ENCODE data around the gene MRPL57. TPM values are rescaled to one million over a fixed set of nuclear protein-coding genes. Genes with fewer than 3 reads are reported as not detected.
"Not testable (repeated sequence)": the region's sequence is repeated elsewhere in the genome, so short reads cannot be mapped to it uniquely, and the experiment has no call there.

The MRPL57 gene
- total RNA-seq, 4 donors from 2014 or later: 10.1 to 24.3 (median 15.5) TPM

- no peaks in the 10 kb centered on the region for H3K4me1 ChIP-seq
- H3K27ac ChIP-seq: no peak overlapping the region
- H3K9me3 ChIP-seq: no peaks in the 10 kb centered on the region
Observed at GRCh38 chr13:21219036-21219381, 42.6 kb downstream of the MRPL57 start.

GRCh38 chr13:21219716-21220115 lies 43.3 kb downstream of the MRPL57 start:
- H3K9me3 ChIP-seq, H3K4me3 ChIP-seq, H3K4me1 ChIP-seq, H3K27ac ChIP-seq, DNase-seq, H3K36me3 ChIP-seq, H3K27me3 ChIP-seq: not testable (repeated sequence)

More at GRCh38 chr13:21219036-21219381, 42.6 kb downstream of the MRPL57 start:
- no peaks in the 10 kb centered on the region for H3K27me3 ChIP-seq
- H3K4me3 ChIP-seq: no peak overlapping the region
- no peak for TF ChIP-seq POLR2A (IDR thresholded peaks at IDR 0.05)
- no peak for TF ChIP-seq CTCF (IDR thresholded peaks at IDR 0.05)
- H3K36me3 ChIP-seq: no peaks in the 10 kb centered on the region
- DNase-seq: no peak

- no peaks in the 10 kb centered on the region for H3K9me3 ChIP-seq
- H3K27ac ChIP-seq: no peak overlapping the region
- no peak for TF ChIP-seq POLR2A (IDR thresholded peaks at IDR 0.05)
- no peak for TF ChIP-seq CTCF (IDR thresholded peaks at IDR 0.05)
- H3K27me3 ChIP-seq: no peaks in the 10 kb centered on the region
- H3K4me1 ChIP-seq: no peaks in the 10 kb centered on the region
- DNase-seq: no peak
- no peak overlapping the region for H3K4me3 ChIP-seq
- H3K36me3 ChIP-seq: no peaks in the 10 kb centered on the region
Observed at GRCh38 chr13:21221268-21221667, 44.8 kb downstream of the MRPL57 start.

- no peak for DNase-seq
- H3K9me3 ChIP-seq: no peaks in the 10 kb centered on the region
- H3K36me3 ChIP-seq: no peaks in the 10 kb centered on the region
- TF ChIP-seq CTCF (IDR thresholded peaks at IDR 0.05) (no peak), POLR2A (IDR thresholded peaks at IDR 0.05) (no peak)
- no peaks in the 10 kb centered on the region for H3K27me3 ChIP-seq
- H3K4me3 ChIP-seq: no peak overlapping the region
- no peak overlapping the region for H3K27ac ChIP-seq
- no peaks in the 10 kb centered on the region for H3K4me1 ChIP-seq
Observed at GRCh38 chr13:21225082-21225481, 48.6 kb downstream of the MRPL57 start.

GRCh38 chr13:21225841-21226581 lies 49.6 kb downstream of the MRPL57 start:
- Histone ChIP-seq H3K27me3 (no peaks in the 10 kb centered on the region), H3K4me1 (no peaks in the 10 kb centered on the region), H3K9me3 (no peaks in the 10 kb centered on the region), H3K27ac (no peak overlapping the region), H3K36me3 (no peaks in the 10 kb centered on the region), H3K4me3 (no peak overlapping the region)
- TF ChIP-seq CTCF (IDR thresholded peaks at IDR 0.05): no peak
- no peak for TF ChIP-seq POLR2A (IDR thresholded peaks at IDR 0.05)
- no peak for DNase-seq

GRCh38 chr13:21227917-21228316 lies 51.5 kb downstream of the MRPL57 start:
- no peak overlapping the region for H3K4me3 ChIP-seq
- no peak overlapping the region for H3K27ac ChIP-seq
- no peaks in the 10 kb centered on the region for H3K9me3 ChIP-seq
- no peaks in the 10 kb centered on the region for H3K36me3 ChIP-seq
- H3K4me1 ChIP-seq: no peaks in the 10 kb centered on the region
- no peaks in the 10 kb centered on the region for H3K27me3 ChIP-seq
- DNase-seq: no peak
- TF ChIP-seq POLR2A (IDR thresholded peaks at IDR 0.05): no peak
- no peak for TF ChIP-seq CTCF (IDR thresholded peaks at IDR 0.05)

Small RNA genes within 50 kb of the gene (small RNA-seq; reads per million reads assigned to genes)
- 0 reads per million in 2 donors for gene AL158032.1
- gene RF00086: 0 reads per million in 2 donors

Other genes with a start within 250 kb of the MRPL57 start
- 1 to 10 TPM; 3.7 to 9.9 (median 6.5) TPM for gene LATS2, start 115.1 kb upstream of the MRPL57 start, total RNA-seq
- gene SAP18, start 36.5 kb upstream of the MRPL57 start, total RNA-seq: 10 to 100 TPM; 38.4 to 49.5 (median 44.2) TPM
- 1 to 10 TPM; 1.1 to 6.6 (median 1.4) TPM for gene SKA3, start 106 bp upstream of the MRPL57 start, total RNA-seq

Measured in Peyer's patch (tissue), 4 donors.